Activated T-helper 2 cell treated with anti-CD3 and anti-CD28 coated beads, Interferon-gamma antibody, Interleukin-2, Interleukin-4, amounts not matched to agents 10 μg/mL and 5 μg/mL and 100 μg/mL, durations not matched to agents 14 hours and 24 hours and 36 hours (primary cell): ENCODE results near the gene FAM234B. TPM values are rescaled to one million over a fixed set of nuclear protein-coding genes. Genes with fewer than 3 reads are reported as not detected.
A peak's percentile ranks its signal among the peaks of the same experiment; 100 is the strongest.

Experiments used
- DNase-seq: peaks from one replicate; pipeline ENCODE4 v3.0.0; 2021; ENCODE audit warnings: low spot score
- H3K27ac Mint-ChIP-seq: one replicate; pipeline ENCODE4 v1.8.0; 2021; ENCODE audit warnings: mixed read lengths
- H3K27me3 Mint-ChIP-seq: one replicate; pipeline ENCODE4 v1.8.0; 2021; ENCODE audit warnings: low read depth, mixed read lengths
- H3K36me3 Mint-ChIP-seq: one replicate; pipeline ENCODE4 v1.8.0; 2021; ENCODE audit warnings: low read depth, mixed read lengths
- H3K4me1 Mint-ChIP-seq: one replicate; pipeline ENCODE4 v1.8.0; 2021; ENCODE audit warnings: low read depth, mixed read lengths
- H3K4me3 Mint-ChIP-seq: one replicate; pipeline ENCODE4 v1.8.0; 2021; ENCODE audit warnings: low read depth, mild to moderate bottlenecking, moderate library complexity, mixed read lengths
- H3K9me3 Mint-ChIP-seq: one replicate; pipeline ENCODE4 v1.8.0; 2021; ENCODE audit warnings: mixed read lengths
- intact Hi-C: fragments of 100-400 bp; cut with micrococcal nuclease; formaldehyde crosslinking; loops from one replicate; pipeline ENCODE4 v1.15.1; 2023
- total RNA-seq: library from RNA; stranded (reverse); gene quantifications from 2 replicates; pipeline ENCODE4 v1.2.3, GENCODE V29; 2022

Gene FAM234B, protein sequence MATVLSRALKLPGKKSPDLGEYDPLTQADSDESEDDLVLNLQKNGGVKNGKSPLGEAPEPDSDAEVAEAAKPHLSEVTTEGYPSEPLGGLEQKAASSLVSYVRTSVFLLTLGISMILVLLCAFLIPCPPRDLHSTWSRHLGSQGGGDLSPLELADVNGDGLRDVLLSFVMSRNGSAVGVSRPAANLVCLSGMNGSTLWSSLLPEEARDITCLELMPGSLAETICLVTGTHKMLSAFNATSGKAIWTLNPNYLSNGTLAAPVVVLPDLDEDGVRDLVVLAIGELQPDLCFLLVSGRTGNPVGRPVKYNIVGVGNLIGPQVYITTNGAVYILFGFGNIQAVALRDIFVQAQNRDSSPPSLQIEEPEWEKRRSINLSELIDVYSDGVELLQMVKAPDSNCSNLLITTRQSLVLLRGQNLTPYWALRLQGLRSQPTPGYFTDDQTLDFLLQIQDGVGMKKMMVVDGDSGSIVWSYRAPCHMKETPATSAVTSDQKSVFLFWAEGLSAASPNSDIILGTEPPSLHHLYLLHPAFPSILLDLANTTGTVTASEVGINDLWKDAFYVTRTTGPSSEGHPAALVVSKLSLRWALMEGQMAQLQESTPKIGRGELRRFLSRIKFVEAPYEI
- 5.7 and 6.8 TPM in 2 replicates for total RNA-seq

DNA sequence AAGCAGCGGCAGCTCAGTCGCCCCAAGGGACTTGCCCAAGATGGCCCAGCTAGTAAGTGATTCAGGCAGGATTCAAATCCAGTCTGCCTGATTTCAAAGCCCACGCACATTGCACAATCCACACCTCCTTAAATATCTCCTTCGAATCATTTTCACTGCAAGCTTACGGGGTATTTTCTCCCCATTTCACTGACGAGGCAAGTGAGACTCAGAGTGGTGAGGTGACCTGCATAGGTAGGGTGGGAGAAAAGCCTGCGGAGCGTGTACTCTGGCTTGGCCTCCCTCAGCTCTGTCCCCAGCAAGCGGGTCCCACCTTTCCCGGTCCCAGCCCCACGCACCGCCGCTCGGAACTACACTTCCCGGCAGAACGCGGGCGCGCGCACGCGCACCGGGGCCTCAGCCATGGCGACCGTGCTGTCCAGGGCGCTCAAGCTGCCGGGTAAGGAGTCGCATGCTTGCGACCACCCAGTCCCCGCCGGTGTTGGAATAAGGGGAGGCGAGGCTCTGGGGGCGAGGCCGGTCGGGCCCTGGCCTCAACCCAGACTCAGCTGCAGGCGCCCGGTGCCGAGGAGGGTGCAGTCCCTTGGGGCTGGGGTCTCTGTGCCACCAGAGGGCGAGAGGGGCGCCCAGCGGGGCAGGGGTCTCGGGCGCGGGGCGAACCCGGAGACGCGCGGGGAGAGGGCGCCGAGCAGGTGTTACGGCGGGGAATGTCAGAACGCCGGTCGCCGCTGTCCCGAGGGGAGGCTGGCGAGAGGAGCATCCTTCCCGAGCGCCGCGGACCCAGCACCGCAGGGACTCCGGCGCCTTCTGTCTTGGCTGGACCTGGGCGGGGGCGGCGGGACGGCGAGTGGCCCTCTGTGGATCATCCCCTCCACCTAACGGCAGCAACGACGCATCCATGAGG lies at the start of gene FAM234B:
TSS of gene FAM234B (plus strand) at position 380 of the 904 bp plus-strand sequence. CDS start at position 403, 23 bp downstream.
- Mint-ChIP-seq H3K27me3 (peaks cover 26% of the 10 kb centered on the region), H3K27ac (no peak within 1 kb of the TSS), H3K4me3 (peak within 1 kb of the TSS; percentile 82)

DNA sequence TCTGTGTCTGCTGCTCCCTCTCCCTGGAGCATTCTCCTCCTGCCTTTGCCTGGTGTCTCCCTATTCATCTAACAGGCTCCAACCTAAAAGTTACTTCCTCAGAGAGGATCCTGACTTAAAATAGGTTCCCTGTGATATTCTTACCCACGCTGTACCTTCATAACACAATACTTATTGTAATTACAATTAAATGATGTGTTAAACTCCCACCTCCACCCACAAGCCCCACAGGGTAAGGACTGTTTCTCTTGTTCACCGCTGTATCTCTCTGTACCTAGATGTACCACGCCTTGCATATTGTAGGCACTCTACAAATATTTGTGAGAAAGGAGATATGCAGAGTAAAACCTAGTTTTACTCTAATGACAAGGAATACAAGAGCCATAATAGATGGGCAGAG lies 49.1 kb upstream of the FAM234B start:
- intact Hi-C loops, result no loop called here
- H3K4me1 Mint-ChIP-seq, result peaks cover 18% of the 10 kb centered on the region
- no peaks in the 10 kb centered on the region for H3K36me3 Mint-ChIP-seq
- no peak overlapping the region for H3K4me3 Mint-ChIP-seq
- H3K27ac Mint-ChIP-seq, result no peak overlapping the region
- no peaks in the 10 kb centered on the region for H3K27me3 Mint-ChIP-seq
- no peaks in the 10 kb centered on the region for H3K9me3 Mint-ChIP-seq
- DNase-seq, result no peak

More for the DNA sequence above, at the start of gene FAM234B:
- Mint-ChIP-seq H3K4me1 (peaks cover 2% of the 10 kb centered on the region), H3K36me3 (no peaks in the 10 kb centered on the region), H3K9me3 (no peaks in the 10 kb centered on the region)
- intact Hi-C loops, result loop anchor here (5.0 to 10.0 kb wide), 2 partner anchors 42 to 51 kb away; partner anchors contain the start of gene HEBP1
- peak; percentile 56 for DNase-seq

DNA sequence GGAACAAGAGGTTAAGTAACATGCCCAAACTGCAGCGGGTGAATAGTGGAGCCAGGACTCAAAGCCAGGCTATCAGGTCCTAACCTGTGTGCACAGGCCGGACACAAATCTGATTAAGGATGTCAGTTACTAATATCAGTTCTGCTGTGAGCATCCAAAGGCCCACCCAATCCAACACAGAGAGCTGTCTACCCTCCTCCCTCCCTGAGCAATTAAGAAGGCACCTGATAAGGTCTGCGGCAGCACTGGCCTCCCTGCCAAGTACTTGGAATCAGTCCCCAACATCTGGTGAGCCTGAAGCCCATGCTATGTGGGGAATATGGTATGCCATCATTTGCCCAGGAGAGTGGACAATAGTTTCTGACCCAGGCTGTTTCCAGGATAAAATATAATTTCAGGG lies 48.0 kb upstream of the FAM234B start:
- intact Hi-C loops, result no loop called here
- no peaks in the 10 kb centered on the region for H3K36me3 Mint-ChIP-seq

DNA sequence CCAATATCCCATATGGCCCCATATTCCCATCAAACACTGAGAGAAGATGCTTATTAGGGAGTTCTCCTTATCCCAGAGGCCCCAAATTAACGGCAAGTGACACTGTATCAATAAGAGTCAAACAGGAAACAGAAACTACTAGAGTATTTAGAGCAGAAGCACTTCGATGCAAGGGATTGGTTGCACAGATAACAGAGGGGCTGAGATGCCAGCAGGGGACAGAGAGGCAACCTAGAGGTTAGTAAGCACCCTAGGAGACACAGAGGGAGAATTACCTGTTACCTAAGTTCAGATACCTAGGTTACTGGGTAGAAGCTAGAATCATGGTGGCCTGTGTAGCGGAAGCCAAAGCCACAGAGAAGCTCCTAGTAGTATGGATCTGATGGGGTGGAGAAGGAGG lies 47.0 kb upstream of the FAM234B start:
- H3K4me1 Mint-ChIP-seq, result peaks cover 28% of the 10 kb centered on the region
- H3K27ac Mint-ChIP-seq, result no peak overlapping the region
- intact Hi-C loops, result no loop called here
- H3K9me3 Mint-ChIP-seq, result no peaks in the 10 kb centered on the region
- H3K4me3 Mint-ChIP-seq, result no peak overlapping the region
- no peak for DNase-seq
- H3K36me3 Mint-ChIP-seq, result peaks cover 2% of the 10 kb centered on the region
- peaks cover 9% of the 10 kb centered on the region for H3K27me3 Mint-ChIP-seq

More for the DNA sequence above, 48.0 kb upstream of the FAM234B start:
- Mint-ChIP-seq H3K4me3 (no peak overlapping the region), H3K27me3 (peaks cover 3% of the 10 kb centered on the region), H3K27ac (no peak overlapping the region), H3K4me1 (peaks cover 22% of the 10 kb centered on the region), H3K9me3 (no peaks in the 10 kb centered on the region)
- no peak for DNase-seq

DNA sequence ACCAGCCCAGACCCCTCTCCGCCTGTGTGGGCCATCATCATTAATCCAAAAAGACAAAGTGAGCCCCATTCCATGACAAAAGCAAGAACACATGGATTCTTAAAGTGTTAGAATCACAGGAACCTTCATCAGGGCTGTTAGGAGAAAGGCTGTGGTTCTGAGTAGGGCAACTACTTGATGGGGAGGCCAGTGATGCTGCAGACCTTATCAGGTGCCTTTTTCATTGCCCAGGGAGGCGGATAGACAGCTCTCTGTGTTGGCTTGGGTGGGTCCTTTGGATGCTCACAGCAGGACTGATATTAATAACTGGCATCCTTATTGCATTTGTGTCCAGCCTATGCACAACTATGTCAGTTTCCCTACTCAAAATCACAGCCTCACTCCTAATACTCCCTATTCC lies 46.4 kb upstream of the FAM234B start:
- intact Hi-C loops, result no loop called here
- peaks cover 28% of the 10 kb centered on the region for H3K4me1 Mint-ChIP-seq
- peaks cover 2% of the 10 kb centered on the region for H3K36me3 Mint-ChIP-seq

DNA sequence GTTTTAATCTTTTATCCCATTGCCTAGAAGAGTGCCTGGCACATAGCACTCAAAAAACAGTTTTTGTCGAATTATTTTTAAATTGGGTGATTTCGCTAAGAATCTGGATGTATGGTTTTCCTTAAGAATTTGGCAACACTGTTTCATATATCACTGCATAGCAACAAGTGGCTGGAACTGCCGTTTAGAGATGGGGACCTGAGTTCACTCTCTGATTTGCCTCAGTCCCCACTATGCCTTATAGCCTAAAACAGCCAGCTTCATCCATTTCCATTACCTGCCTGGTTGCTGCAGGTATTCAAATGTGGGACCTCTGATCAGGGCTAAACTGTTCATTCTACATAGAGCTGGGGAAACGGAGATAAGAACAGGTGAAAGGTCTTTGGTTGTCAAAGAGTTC lies 45.9 kb upstream of the FAM234B start:
- H3K4me1 Mint-ChIP-seq, result peaks cover 25% of the 10 kb centered on the region
- H3K36me3 Mint-ChIP-seq, result peaks cover 2% of the 10 kb centered on the region
- intact Hi-C loops, result no loop called here
- no peak for DNase-seq
- no peak overlapping the region for H3K27ac Mint-ChIP-seq
- no peaks in the 10 kb centered on the region for H3K9me3 Mint-ChIP-seq
- H3K4me3 Mint-ChIP-seq, result no peak overlapping the region
- H3K27me3 Mint-ChIP-seq, result peaks cover 19% of the 10 kb centered on the region

More for the DNA sequence above, 46.4 kb upstream of the FAM234B start:
- Mint-ChIP-seq H3K4me3 (no peak overlapping the region), H3K9me3 (no peaks in the 10 kb centered on the region), H3K27ac (no peak overlapping the region), H3K27me3 (peaks cover 14% of the 10 kb centered on the region)
- DNase-seq, result no peak

DNA sequence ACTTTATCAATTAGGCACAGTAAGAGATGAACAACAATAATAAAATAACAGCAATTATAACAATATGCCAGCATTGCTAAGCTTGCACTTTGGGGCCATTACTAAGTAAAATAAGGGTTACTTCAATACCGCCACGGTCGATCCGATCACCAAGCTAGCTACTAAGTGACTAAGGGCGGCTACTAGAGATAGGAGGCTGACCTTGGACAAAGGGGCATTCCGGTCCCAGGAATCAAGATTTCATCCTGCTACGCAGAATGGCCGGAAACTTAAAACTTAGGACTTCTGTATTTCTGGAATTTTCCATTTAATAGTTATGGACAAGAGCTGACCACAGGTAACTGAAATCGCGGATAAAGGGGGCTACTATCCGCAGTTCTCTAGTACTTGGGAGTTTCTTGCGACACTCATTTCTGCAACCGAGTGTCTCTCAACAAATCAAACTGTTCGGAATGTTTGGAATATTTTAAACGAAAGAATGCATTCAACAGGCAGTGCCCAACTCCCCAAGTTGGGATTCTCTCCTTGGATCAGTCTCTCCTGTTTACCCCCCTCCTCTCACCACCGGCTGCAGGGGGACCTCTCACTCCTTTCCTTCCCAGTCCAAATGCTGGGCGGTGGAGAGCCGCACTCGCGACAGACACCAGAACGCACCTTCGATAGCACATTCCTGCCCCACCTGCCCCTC lies 44.8 kb upstream of the FAM234B start:
- H3K9me3 Mint-ChIP-seq, result no peaks in the 10 kb centered on the region
- H3K4me1 Mint-ChIP-seq, result peaks cover 23% of the 10 kb centered on the region
- H3K27me3 Mint-ChIP-seq, result peaks cover 27% of the 10 kb centered on the region
- intact Hi-C loops, result no loop called here
- H3K27ac Mint-ChIP-seq, result peak overlapping the region; percentile 3
- no peak for DNase-seq
- H3K36me3 Mint-ChIP-seq, result peaks cover 2% of the 10 kb centered on the region
- peak overlapping the region; percentile 82 for H3K4me3 Mint-ChIP-seq

DNA sequence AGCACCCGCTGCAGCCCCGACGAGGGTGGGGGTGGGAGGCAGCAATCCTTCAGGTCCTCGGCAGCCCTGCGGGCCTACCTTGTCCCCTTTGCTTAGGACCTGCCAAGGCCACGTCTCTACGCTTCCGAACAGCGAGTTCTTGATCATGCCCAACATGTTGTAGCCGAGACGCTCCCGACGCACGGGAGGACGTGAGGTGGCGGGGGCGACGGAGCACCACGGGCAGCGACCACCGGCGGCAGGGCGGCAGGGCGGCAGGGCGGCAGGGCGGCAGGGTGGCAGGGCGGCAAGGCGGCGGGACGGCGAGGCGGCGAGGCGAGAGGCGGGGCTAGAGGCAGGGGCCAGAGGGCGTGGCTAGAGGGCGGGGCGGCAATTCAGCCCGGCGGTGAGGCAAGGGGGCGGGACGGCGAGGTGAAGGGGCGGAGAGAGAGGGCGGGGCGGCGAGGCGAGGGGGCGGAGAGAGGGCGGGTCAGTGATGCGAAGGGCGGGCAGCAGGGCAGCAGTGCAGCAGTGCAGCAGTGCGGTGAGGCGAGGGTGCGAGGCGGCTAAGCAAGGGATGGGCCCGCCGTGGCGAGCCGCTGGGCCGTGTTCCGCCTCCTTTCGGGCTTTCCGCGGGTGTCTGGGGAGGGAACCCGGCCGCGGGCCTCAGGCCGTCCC lies 44.1 kb upstream of the FAM234B start, which contains the start of gene HEBP1:
TSS of gene HEBP1 (minus strand) at position 307 of the 657 bp plus-strand sequence. CDS start at position 156, 151 bp downstream.
- Mint-ChIP-seq H3K36me3 (peaks cover 2% of the 10 kb centered on the region), H3K4me3 (peak within 1 kb of the TSS; percentile 82), H3K27ac (peak within 1 kb of the TSS; percentile 26), H3K9me3 (no peaks in the 10 kb centered on the region), H3K27me3 (peaks cover 30% of the 10 kb centered on the region), H3K4me1 (peaks cover 23% of the 10 kb centered on the region)
- peak; percentile 92 for DNase-seq
- intact Hi-C loops, result loop anchor here (1.0 to 10.0 kb wide), 7 partner anchors 42 to 645 kb away; partner anchors contain the start of genes APOLD1, BORCS5, DDX47 and FAM234B

DNA sequence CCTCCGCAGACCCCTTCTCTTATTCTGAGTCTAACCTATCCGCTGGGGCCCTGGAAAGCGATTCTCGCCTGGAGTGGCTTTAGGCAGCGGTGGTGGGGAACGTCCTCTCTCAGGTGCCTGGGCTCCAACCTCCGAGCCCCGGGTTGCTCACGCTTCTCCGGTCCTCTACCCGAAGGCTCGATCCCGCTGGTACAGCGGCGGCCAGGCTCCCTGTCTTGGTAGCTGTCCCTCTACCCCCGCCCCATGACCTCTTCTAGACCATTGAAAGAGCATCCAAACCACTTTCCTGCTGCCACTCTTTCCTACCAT lies 43.6 kb upstream of the FAM234B start:
- H3K9me3 Mint-ChIP-seq, result no peaks in the 10 kb centered on the region
- DNase-seq, result no peak
- peaks cover 31% of the 10 kb centered on the region for H3K27me3 Mint-ChIP-seq
- peak overlapping the region; percentile 26 for H3K27ac Mint-ChIP-seq
- peak overlapping the region; percentile 82 for H3K4me3 Mint-ChIP-seq
- H3K4me1 Mint-ChIP-seq, result peaks cover 23% of the 10 kb centered on the region
- H3K36me3 Mint-ChIP-seq, result peaks cover 2% of the 10 kb centered on the region
- intact Hi-C loops, result loop anchor here (1.0 to 10.0 kb wide), 7 partner anchors 42 to 646 kb away; partner anchors contain the start of genes APOLD1, BORCS5, DDX47 and FAM234B

DNA sequence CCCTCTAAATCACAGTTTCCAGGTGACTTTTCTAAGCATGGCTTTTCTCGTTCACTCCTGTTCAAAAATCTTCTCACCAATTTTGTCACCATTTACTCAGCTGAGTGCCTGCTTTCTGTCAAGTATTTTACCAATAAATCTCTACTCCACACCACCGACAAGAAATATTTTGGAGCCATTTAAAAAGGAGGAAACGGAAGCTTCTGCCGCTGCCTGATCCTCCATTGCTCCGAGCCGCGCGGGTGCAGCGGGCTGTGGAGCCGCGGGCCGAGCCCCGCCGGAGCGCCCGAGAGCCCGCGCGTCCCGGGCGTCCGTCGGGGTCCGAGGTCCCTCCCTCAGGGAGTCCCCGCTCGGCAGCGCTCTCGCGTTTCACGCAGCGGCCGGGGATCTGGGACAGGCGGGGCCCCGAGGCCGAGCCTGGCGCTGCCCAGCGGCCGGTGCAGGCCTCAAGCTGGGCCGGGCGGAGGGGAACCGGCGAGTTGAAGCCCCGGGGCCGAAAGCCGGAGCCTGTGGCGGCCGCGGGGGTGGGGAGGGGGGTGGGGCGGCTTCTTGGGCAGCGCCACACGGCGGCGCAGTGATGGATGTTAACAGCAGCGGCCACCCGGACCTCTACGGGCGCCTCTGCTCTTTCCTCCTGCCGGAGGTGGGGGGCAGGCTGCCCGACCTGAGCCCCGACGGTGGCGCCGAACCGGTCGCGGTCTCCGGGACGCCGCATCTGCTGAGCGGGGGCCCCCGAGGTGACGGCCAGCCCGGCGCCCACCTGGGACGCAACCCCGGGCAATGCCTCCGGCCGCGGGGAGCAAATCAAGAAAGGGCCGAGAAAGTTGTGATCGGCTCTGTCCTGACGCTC lies 43.0 kb upstream of the FAM234B start:
- peak overlapping the region; percentile 26 for H3K27ac Mint-ChIP-seq
- peaks cover 23% of the 10 kb centered on the region for H3K4me1 Mint-ChIP-seq
- peaks cover 2% of the 10 kb centered on the region for H3K36me3 Mint-ChIP-seq
- DNase-seq, result peak; percentile 25
- intact Hi-C loops, result loop anchor here (1.0 to 10.0 kb wide), 7 partner anchors 41 to 646 kb away; partner anchors contain the start of genes APOLD1, BORCS5, DDX47 and FAM234B
- H3K27me3 Mint-ChIP-seq, result peaks cover 32% of the 10 kb centered on the region
- peak overlapping the region; percentile 82 for H3K4me3 Mint-ChIP-seq
- no peaks in the 10 kb centered on the region for H3K9me3 Mint-ChIP-seq

DNA sequence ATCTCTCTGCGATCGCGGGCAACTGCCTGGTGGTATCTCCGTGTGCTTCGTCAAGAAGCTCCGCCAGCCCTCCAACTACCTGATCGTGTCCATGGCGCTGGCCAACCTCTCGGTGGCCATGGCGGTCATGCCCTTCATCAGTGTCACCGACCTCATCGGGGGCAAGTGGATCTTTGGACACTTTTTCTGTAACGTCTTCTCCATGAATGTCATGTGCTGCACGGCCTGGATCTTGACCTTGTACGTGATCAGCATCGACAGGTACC lies 42.5 kb upstream of the FAM234B start:
- Mint-ChIP-seq H3K27ac (peak overlapping the region; percentile 33), H3K9me3 (no peaks in the 10 kb centered on the region)
- intact Hi-C loops, result loop anchor here (2.0 to 10.0 kb wide), 6 partner anchors 41 to 647 kb away; partner anchors contain the start of genes APOLD1, BORCS5, FAM234B and MANSC1

More for the DNA sequence above, 42.5 kb upstream of the FAM234B start:
- Mint-ChIP-seq H3K4me3 (peak overlapping the region; percentile 79), H3K27me3 (peaks cover 32% of the 10 kb centered on the region), H3K36me3 (peaks cover 2% of the 10 kb centered on the region), H3K4me1 (peaks cover 23% of the 10 kb centered on the region)
- no peak for DNase-seq
